ENCODE data around the gene ARHGAP6.

GRCh38 chrX:11597479-11597878, 68.2 kb downstream of the ARHGAP6 start:
- TF ChIP-seq, protein P1, sequence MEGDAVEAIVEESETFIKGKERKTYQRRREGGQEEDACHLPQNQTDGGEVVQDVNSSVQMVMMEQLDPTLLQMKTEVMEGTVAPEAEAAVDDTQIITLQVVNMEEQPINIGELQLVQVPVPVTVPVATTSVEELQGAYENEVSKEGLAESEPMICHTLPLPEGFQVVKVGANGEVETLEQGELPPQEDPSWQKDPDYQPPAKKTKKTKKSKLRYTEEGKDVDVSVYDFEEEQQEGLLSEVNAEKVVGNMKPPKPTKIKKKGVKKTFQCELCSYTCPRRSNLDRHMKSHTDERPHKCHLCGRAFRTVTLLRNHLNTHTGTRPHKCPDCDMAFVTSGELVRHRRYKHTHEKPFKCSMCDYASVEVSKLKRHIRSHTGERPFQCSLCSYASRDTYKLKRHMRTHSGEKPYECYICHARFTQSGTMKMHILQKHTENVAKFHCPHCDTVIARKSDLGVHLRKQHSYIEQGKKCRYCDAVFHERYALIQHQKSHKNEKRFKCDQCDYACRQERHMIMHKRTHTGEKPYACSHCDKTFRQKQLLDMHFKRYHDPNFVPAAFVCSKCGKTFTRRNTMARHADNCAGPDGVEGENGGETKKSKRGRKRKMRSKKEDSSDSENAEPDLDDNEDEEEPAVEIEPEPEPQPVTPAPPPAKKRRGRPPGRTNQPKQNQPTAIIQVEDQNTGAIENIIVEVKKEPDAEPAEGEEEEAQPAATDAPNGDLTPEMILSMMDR (IDR thresholded peaks at IDR 0.05; ENCODE audit: low read length): no peak
- TF ChIP-seq EZH2 (optimal IDR thresholded peaks at IDR 0.05; ENCODE audit: low read depth, low read length): no peak
